GM12878 (cell line): ENCODE results near the gene CTNNBL1. TPM values are rescaled to one million over a fixed set of nuclear protein-coding genes. Genes with fewer than 3 reads are reported as not detected.

ENCODE experiments used
- ATAC-seq: fragments of 200-7000 bp; cut with Tn5 transposase; 3 replicates; pipeline ENCODE4 v1.9.1; 2020; ENCODE audit warnings: mild to moderate bottlenecking, moderate library complexity
- BruUV-seq: library from RNA; stranded (reverse); fragments of 400-500 nt; replicated peaks from 2 replicates; lab custom pipeline; 2021; lab: Mats Ljungman, UMichigan
- CTCF ChIA-PET: fragments of 300-600 bp; sonication (Branson Sonifier 250); formaldehyde crosslinking; extraction: SDS; loops from one replicate; lab custom pipeline; 2021; ENCODE audit warnings: inconsistent platforms; lab: Yijun Ruan, JAX
- POLR2A ChIA-PET: fragments of 350-600 bp; formaldehyde crosslinking; extraction: SDS; loops from one replicate; lab custom pipeline; 2021; ENCODE audit warnings: inconsistent platforms; lab: Charles Lee
- RAD21 ChIA-PET: fragments of 300-600 bp; sonication (Branson Sonifier 250); formaldehyde crosslinking; loops from one replicate; lab custom pipeline; 2023; ENCODE audit warnings: antibody characterized with exemption; ENCODE audit not compliant: unreplicated experiment; lab: Charles Lee
- SMC1A ChIA-PET: fragments of 300-600 bp; sonication (Branson Sonifier 250); formaldehyde crosslinking; loops from one replicate; lab custom pipeline; 2023; ENCODE audit not compliant: unreplicated experiment, uncharacterized antibody; lab: Charles Lee
- DNase-seq: peaks from one replicate; pipeline ENCODE4 v3.0.0-alpha.2; 2011; ENCODE audit warnings: low read depth, low spot score
- FAIRE-seq: peaks from 3 replicates; lab custom pipeline; 2011; peaks lifted over from hg19 to GRCh38; lab: Jason Lieb, UNC
- H2AFZ ChIP-seq: 2 replicates; pipeline ENCODE4 v1.6.0; 2011; ENCODE audit warnings: low read depth, low read length, control low read depth; ENCODE audit not compliant: control insufficient read depth
- H3K27ac ChIP-seq: 2 replicates; pipeline ENCODE4 v1.5.1; 2011; ENCODE audit warnings: control low read depth; ENCODE audit not compliant: control insufficient read depth, insufficient read depth
- H3K27me3 ChIP-seq, 2 experiments: replicated peaks in 1 of 2; 2 replicates each; pipeline versions ENCODE4 v1.6.0 to v1.6.1; 2011; ENCODE audit warnings: low read length in 1 of 2; ENCODE audit not compliant: control insufficient read depth in 2 of 2, insufficient read depth in 2 of 2
- H3K36me3 ChIP-seq, 2 experiments: 2 replicates each; pipeline ENCODE4 v1.5.1; 2011; ENCODE audit warnings: low read length in 1 of 2; ENCODE audit not compliant: control insufficient read depth in 2 of 2, insufficient read depth in 2 of 2
- H3K4me1 ChIP-seq: 2 replicates; pipeline ENCODE4 v1.6.1; 2011; ENCODE audit warnings: mild to moderate bottlenecking, low read length, moderate library complexity, mixed read lengths; ENCODE audit not compliant: control insufficient read depth, insufficient read depth
- H3K4me2 ChIP-seq: 2 replicates; pipeline ENCODE4 v1.6.0; 2011; ENCODE audit warnings: control low read depth; ENCODE audit not compliant: control insufficient read depth, insufficient read depth
- H3K4me3 ChIP-seq: fragments of 200-600 bp; sonication (generic); 2 replicates; pipeline ENCODE4 v1.5.1; 2016
- H3K79me2 ChIP-seq: 2 replicates; pipeline ENCODE4 v1.6.0; 2011; ENCODE audit warnings: low read length; ENCODE audit not compliant: control insufficient read depth, insufficient read depth
- H3K9ac ChIP-seq: 2 replicates; pipeline ENCODE4 v1.8.0; 2011; ENCODE audit warnings: low read length, control low read depth, mixed read lengths; ENCODE audit not compliant: control insufficient read depth, insufficient read depth
- H3K9me3 ChIP-seq: replicated peaks from 3 replicates; pipeline ENCODE4 v1.5.1; 2011; ENCODE audit warnings: mild to moderate bottlenecking, low read length; ENCODE audit not compliant: control insufficient read depth, insufficient read depth
- H4K20me1 ChIP-seq: 2 replicates; pipeline ENCODE4 v1.6.0; 2011; ENCODE audit not compliant: control insufficient read depth, insufficient read depth
- ASH2L ChIP-seq: fragments of 300-600, 200-600 bp; sonication (generic); IDR thresholded peaks from 2 replicates; pipeline ENCODE4 v1.6.1; 2017; ENCODE audit warnings: low read depth, mild to moderate bottlenecking, borderline replicate concordance
- BMI1 ChIP-seq: fragments of 450-650 bp; IDR thresholded peaks from 2 replicates; pipeline ENCODE4 v1.6.1; 2016; ENCODE audit warnings: mild to moderate bottlenecking, moderate library complexity, borderline replicate concordance
- BRCA1 ChIP-seq: IDR thresholded peaks from 2 replicates; pipeline ENCODE4 v1.6.1; 2011; ENCODE audit warnings: low read depth, low read length, improper control_type of control experiment
- CEBPB ChIP-seq, 2 experiments: fragments of 150-350 bp in 1 of 2; IDR thresholded peaks; 2 replicates each; pipeline ENCODE4 v1.6.1; 2012 to 2014; ENCODE audit warnings: low read depth in 2 of 2, low read length in 2 of 2, borderline replicate concordance in 1 of 2, inconsistent platforms in 1 of 2
- ETV6 ChIP-seq, 2 experiments: fragments of 450-650 bp in 1 of 2; IDR thresholded peaks in 1 of 2; conservative IDR thresholded peaks in 1 of 2; 2 replicates each; pipeline ENCODE4 v1.6.1; 2014; ENCODE audit warnings: antibody characterized with exemption in 1 of 2, borderline replicate concordance in 1 of 2, low read depth in 1 of 2, mild to moderate bottlenecking in 1 of 2, moderate library complexity in 1 of 2
- KLF5 ChIP-seq: fragments of 450-650 bp; IDR thresholded peaks from 2 replicates; pipeline ENCODE4 v1.6.1; 2014; ENCODE audit warnings: mild to moderate bottlenecking; ENCODE audit not compliant: partially characterized antibody
- MYC ChIP-seq: IDR thresholded peaks from 2 replicates; pipeline ENCODE4 v1.6.1; 2011; ENCODE audit warnings: mild to moderate bottlenecking, low read length, moderate library complexity, inconsistent platforms; ENCODE audit not compliant: insufficient read depth, insufficient replicate concordance, insufficient read length, severe bottlenecking
- NRF1 ChIP-seq: conservative IDR thresholded peaks from 2 replicates; pipeline ENCODE4 v1.6.1; 2011; ENCODE audit warnings: mild to moderate bottlenecking, low read depth, low read length, improper control_type of control experiment
- SMAD1 ChIP-seq: fragments of 450-650 bp; IDR thresholded peaks from 2 replicates; pipeline ENCODE4 v1.6.1; 2018; ENCODE audit warnings: mild to moderate bottlenecking, low read depth; ENCODE audit not compliant: partially characterized antibody
- SREBF1 ChIP-seq: IDR thresholded peaks from 2 replicates; pipeline ENCODE4 v1.6.1; 2012; ENCODE audit warnings: mild to moderate bottlenecking, low read length
- TARDBP ChIP-seq: IDR thresholded peaks from 2 replicates; pipeline ENCODE4 v1.6.1; 2016; ENCODE audit warnings: borderline replicate concordance
- YY1 ChIP-seq: IDR thresholded peaks from 2 replicates; pipeline ENCODE4 v1.6.1; 2011; ENCODE audit warnings: low read depth, mild to moderate bottlenecking, low read length
- ZBED1 ChIP-seq: IDR thresholded peaks from 2 replicates; pipeline ENCODE4 v1.6.1; 2016; ENCODE audit warnings: borderline replicate concordance
- ZNF217 ChIP-seq: fragments of 450-650 bp; IDR thresholded peaks from 2 replicates; pipeline ENCODE4 v1.6.1; 2017; ENCODE audit warnings: antibody characterized with exemption, mild to moderate bottlenecking
- ZNF274 ChIP-seq: IDR thresholded peaks from one replicate; pipeline ENCODE4 v1.8.0; 2011; ENCODE audit not compliant: insufficient read length, insufficient read depth
- WGBS: methylation state at CpG from one replicate; pipeline ENCODE4 v1.1.6; 2016; ENCODE audit warnings: low lambda C conversion rate; ENCODE audit not compliant: insufficient replicate concordance, insufficient coverage; ENCODE audit errors: missing lambda C conversion rate; 5-methylcytosine and 5-hydroxymethylcytosine counted together
- in situ Hi-C: fragments of 300-500 bp; cut with MboI; formaldehyde crosslinking; loops from 9 replicates; pipeline ENCODE4 v1.14.3; 2018; ENCODE audit warnings: mixed read lengths
- intact Hi-C: fragments of 100-400 bp; cut with micrococcal nuclease; formaldehyde crosslinking; loops from one replicate; pipeline ENCODE4 v1.14.2; 2022; ENCODE audit not compliant: unreplicated experiment
- polyA plus RNA-seq, 11 experiments: library from polyadenylated mRNA; depleted of rRNA in 4 of 11; unstranded in 6 of 11; stranded (reverse) in 5 of 11; fragments of >200 nt; fragmentation: Nextera tagmentation in 4 of 11; fragmentation: Illumina TruSeq in 1 of 11; extraction: Ambion mirVana in 4 of 11; extraction: Trizol in 1 of 11; gene quantifications; 1 replicate in 1 of 11; 2 replicates in 10 of 11; pipeline versions ENCODE4 v1.2.1 to v1.2.3, GENCODE V29; 2011 to 2016; ENCODE audit warnings: inconsistent platforms in 2 of 11, missing spikeins in 2 of 11, low read depth in 1 of 11
- total RNA-seq, 4 experiments: library from RNA; depleted of rRNA in 3 of 4; stranded (reverse); fragments of >200 nt in 3 of 4; fragmentation: Illumina TruSeq in 1 of 4; extraction: Trizol in 1 of 4; gene quantifications; 2 replicates each; pipeline versions ENCODE4 v1.2.1 to v1.2.3, GENCODE V29; 2013 to 2021
- TF ChIP-seq, protein P1 (sequence below): fragments of 450-650 bp; IDR thresholded peaks from 2 replicates; pipeline ENCODE4 v1.6.1; 2018; ENCODE audit warnings: borderline replicate concordance, mild to moderate bottlenecking; ENCODE audit not compliant: partially characterized antibody
- TF ChIP-seq, protein P2 (sequence below): fragments of 450-650 bp; IDR thresholded peaks from 2 replicates; pipeline ENCODE4 v1.6.1; 2014; ENCODE audit warnings: mild to moderate bottlenecking

Gene CTNNBL1
- total and polyA plus RNA-seq, 10 of the 15 experiments (the other 5 are each of a cell fraction or from before 2014, with no cell fraction given), result 43.1 to 102 (median 67.8) TPM

DNA sequence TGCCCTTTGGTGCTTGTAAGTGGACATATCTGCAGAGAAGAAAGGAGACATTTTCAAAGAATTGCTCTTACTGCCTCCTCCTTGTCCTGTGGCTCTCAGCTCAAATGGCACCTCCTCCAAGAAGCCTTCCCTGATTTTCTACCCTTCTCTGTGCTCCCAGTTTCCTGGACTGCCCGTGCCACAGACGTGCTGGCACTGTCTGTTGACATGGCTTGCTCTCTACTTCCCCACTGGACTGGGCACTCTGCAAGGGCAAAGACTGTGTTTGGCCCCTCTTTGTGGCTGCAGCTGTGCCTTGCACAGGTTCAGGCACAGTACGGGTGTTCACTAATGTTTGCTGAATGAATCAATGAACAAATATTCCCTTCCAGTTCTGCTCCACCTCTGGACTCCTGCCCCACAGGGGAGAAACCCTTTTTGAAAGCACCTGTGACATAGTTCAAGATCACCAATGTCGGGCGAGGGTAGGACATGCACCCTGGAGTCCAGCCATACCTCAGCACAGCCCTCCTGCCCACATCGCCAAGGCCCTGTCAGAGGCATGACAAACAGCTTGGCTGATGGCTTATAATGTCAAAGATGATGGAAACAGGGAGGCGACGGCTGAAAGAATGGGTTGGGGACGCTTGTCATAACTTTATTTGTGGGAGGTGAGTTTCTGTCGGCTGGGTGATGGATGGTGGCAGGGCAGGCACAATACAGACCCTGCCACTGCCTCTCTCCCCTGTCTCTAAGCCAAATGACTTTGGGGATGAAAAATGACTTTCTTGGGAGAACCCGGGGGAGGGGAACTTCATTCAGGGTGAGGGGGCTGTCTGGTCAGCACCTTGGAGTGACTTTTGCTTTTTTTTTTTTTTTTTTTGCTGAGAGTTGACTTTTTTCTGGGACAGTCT lies 15.6 kb upstream of the CTNNBL1 start:
- WGBS, result 25% methylated on average over 11 of the region's 11 CpGs
- Histone ChIP-seq H3K4me3 (no peak overlapping the region), H4K20me1 (no peaks in the 10 kb centered on the region), H3K4me1 (no peaks in the 10 kb centered on the region)
- SMC1A ChIA-PET, result no interaction called here
- no peak for TF ChIP-seq BRCA1
- TF ChIP-seq ZBED1, result no peak
- no peak for TF ChIP-seq SMAD1
- no peak for TF ChIP-seq YY1
- TF ChIP-seq NRF1, result no peak
- TF ChIP-seq TARDBP, result no peak
- no peak for TF ChIP-seq SREBF1
- TF ChIP-seq ZNF274, result no peak
- no peak for TF ChIP-seq ASH2L
- TF ChIP-seq, protein P1, sequence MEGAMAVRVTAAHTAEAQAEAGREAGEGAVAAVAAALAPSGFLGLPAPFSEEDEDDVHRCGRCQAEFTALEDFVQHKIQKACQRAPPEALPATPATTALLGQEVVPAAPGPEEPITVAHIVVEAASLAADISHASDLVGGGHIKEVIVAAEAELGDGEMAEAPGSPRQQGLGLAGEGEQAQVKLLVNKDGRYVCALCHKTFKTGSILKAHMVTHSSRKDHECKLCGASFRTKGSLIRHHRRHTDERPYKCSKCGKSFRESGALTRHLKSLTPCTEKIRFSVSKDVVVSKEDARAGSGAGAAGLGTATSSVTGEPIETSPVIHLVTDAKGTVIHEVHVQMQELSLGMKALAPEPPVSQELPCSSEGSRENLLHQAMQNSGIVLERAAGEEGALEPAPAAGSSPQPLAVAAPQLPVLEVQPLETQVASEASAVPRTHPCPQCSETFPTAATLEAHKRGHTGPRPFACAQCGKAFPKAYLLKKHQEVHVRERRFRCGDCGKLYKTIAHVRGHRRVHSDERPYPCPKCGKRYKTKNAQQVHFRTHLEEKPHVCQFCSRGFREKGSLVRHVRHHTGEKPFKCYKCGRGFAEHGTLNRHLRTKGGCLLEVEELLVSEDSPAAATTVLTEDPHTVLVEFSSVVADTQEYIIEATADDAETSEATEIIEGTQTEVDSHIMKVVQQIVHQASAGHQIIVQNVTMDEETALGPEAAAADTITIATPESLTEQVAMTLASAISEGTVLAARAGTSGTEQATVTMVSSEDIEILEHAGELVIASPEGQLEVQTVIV, result no peak
- TF ChIP-seq ZNF217, result no peak
- no peak for TF ChIP-seq BMI1
- no peak for TF ChIP-seq ETV6 (conservative IDR thresholded peaks at IDR 0.05 in 1 of 2, IDR thresholded peaks at IDR 0.05 in 1 of 2; ENCODE audit: borderline replicate concordance in 1 of 2, low read depth in 1 of 2)
- TF ChIP-seq, protein P2, sequence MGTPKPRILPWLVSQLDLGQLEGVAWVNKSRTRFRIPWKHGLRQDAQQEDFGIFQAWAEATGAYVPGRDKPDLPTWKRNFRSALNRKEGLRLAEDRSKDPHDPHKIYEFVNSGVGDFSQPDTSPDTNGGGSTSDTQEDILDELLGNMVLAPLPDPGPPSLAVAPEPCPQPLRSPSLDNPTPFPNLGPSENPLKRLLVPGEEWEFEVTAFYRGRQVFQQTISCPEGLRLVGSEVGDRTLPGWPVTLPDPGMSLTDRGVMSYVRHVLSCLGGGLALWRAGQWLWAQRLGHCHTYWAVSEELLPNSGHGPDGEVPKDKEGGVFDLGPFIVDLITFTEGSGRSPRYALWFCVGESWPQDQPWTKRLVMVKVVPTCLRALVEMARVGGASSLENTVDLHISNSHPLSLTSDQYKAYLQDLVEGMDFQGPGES, result no peak
- TF ChIP-seq KLF5, result no peak
- no peak for TF ChIP-seq CEBPB (IDR thresholded peaks at IDR 0.05; ENCODE audit: borderline replicate concordance in 1 of 2, low read depth in 2 of 2, low read length in 2 of 2)
- TF ChIP-seq MYC, result no peak
- TF ChIP-seq, all 136 proteins: peak for 0
- H3K4me2 ChIP-seq, result no peak overlapping the region
- FAIRE-seq (no peak), DNase-seq (no peak), ATAC-seq (no peak)
- RAD21 ChIA-PET, result no interaction called here
- no peaks in the 10 kb centered on the region for H3K9me3 ChIP-seq
- no peak overlapping the region for H3K9ac ChIP-seq
- CTCF ChIA-PET, result no interaction called here
- intact Hi-C loops, result no loop called here
- BruUV-seq, result no TSS peak
- H3K27ac ChIP-seq, result no peak overlapping the region
- in situ Hi-C loops, result no loop called here
- POLR2A ChIA-PET, result no interaction called here
- no peaks in the 10 kb centered on the region for H3K36me3 ChIP-seq
- no peaks in the 10 kb centered on the region for H3K27me3 ChIP-seq
- H3K79me2 ChIP-seq, result no peaks in the 10 kb centered on the region
- H2AFZ ChIP-seq, result no peak overlapping the region
